Superior temporal gyrus (tissue), 1 donor: Measurements from ENCODE around the gene JUN.

Experiments
- DNase-seq: peaks from one replicate; pipeline ENCODE4 v3.0.0-alpha.2; 2016; ENCODE audit errors: extremely low spot score

The JUN gene

GRCh38 chr1:58783993-58784757 lies at the start of gene JUN:
TSS of gene JUN (minus strand) at chr1:58784047. CDS start at chr1:58783070, 977 bp downstream.
- peak; percentile 100 for DNase-seq

- DNase-seq: no peak
These were observed 49.3 kb upstream of the JUN start for GRCh38 chr1:58833166-58833565.

- DNase-seq: no peak
These were observed 46.4 kb upstream of the JUN start for GRCh38 chr1:58830291-58830690.

- DNase-seq: no peak
These were observed 46.0 kb upstream of the JUN start for GRCh38 chr1:58829866-58830265.

GRCh38 chr1:58827298-58827697 lies 43.5 kb upstream of the JUN start:
- no peak for DNase-seq

- DNase-seq: no peak
These were observed 41.0 kb upstream of the JUN start for GRCh38 chr1:58824753-58825389.

- no peak for DNase-seq
These were observed 39.7 kb upstream of the JUN start for GRCh38 chr1:58823481-58824010.

- no peak for DNase-seq
These were observed 37.5 kb upstream of the JUN start for GRCh38 chr1:58821309-58821708.

- no peak for DNase-seq
These were observed 35.1 kb upstream of the JUN start for GRCh38 chr1:58818976-58819375.

- no peak for DNase-seq
These were observed 34.2 kb upstream of the JUN start for GRCh38 chr1:58818075-58818474.

- no peak for DNase-seq
These were observed 32.9 kb upstream of the JUN start for GRCh38 chr1:58816747-58817221.

- DNase-seq: peak; percentile 82
These were observed 32.4 kb upstream of the JUN start for GRCh38 chr1:58816072-58816746.

- peak; percentile 16 for DNase-seq
These were observed 31.8 kb upstream of the JUN start for GRCh38 chr1:58815686-58816071.

- no peak for DNase-seq
These were observed 31.3 kb upstream of the JUN start for GRCh38 chr1:58815069-58815685.

GRCh38 chr1:58814251-58815068 lies 30.6 kb upstream of the JUN start:
- no peak for DNase-seq

- no peak for DNase-seq
These were observed 30.0 kb upstream of the JUN start for GRCh38 chr1:58813801-58814200.

- DNase-seq: no peak
These were observed 29.5 kb upstream of the JUN start for GRCh38 chr1:58813361-58813760.

GRCh38 chr1:58812926-58813325 lies 29.1 kb upstream of the JUN start:
- DNase-seq: no peak

GRCh38 chr1:58812468-58812867 lies 28.6 kb upstream of the JUN start:
- no peak for DNase-seq

GRCh38 chr1:58811303-58811702 lies 27.5 kb upstream of the JUN start:
- no peak for DNase-seq

- no peak for DNase-seq
These were observed 25.6 kb upstream of the JUN start for GRCh38 chr1:58809325-58810010.
